PC-9 (cell line): ENCODE results near the gene RPP25L. TPM values are rescaled to one million over a fixed set of nuclear protein-coding genes. Genes with fewer than 3 reads are reported as not detected.
"Not testable (repeated sequence)": the region's sequence is repeated elsewhere in the genome, so short reads cannot be mapped to it uniquely, and the experiment has no call there.

ENCODE experiments used
- BruUV-seq: library from RNA; stranded (reverse); fragments of 400-500 nt; replicated peaks from 2 replicates; lab custom pipeline; 2021; lab: Mats Ljungman, UMichigan
- CTCF ChIA-PET: fragments of 300-600 bp; sonication (Branson Sonifier 250); formaldehyde crosslinking; loops from one replicate; lab custom pipeline; 2022; ENCODE audit warnings: antibody characterized with exemption; lab: Charles Lee
- POLR2A ChIA-PET: fragments of 300-600 bp; sonication (Branson Sonifier 250); formaldehyde crosslinking; loops from one replicate; lab custom pipeline; 2022; ENCODE audit warnings: antibody characterized with exemption; ENCODE audit not compliant: unreplicated experiment; lab: Charles Lee
- DNase-seq, 2 experiments: peaks; one replicate each; pipeline versions ENCODE4 v3.0.0 to v3.0.0-alpha.2; 2015 to 2022; ENCODE audit warnings: mixed read lengths in 1 of 2
- H2AFZ ChIP-seq: fragments of 200-600 bp; sonication (generic); 2 replicates; pipeline ENCODE4 v1.8.1; 2017; ENCODE audit warnings: antibody characterized with exemption
- H3F3A ChIP-seq: fragments of 200-600 bp; sonication (generic); 2 replicates; pipeline ENCODE4 v1.8.1; 2017; ENCODE audit warnings: antibody characterized with exemption, mild to moderate bottlenecking, low read depth; ENCODE audit not compliant: insufficient read depth
- H3K27ac ChIP-seq: fragments of 200-600 bp; sonication (generic); 2 replicates; pipeline ENCODE4 v1.6.1; 2016; ENCODE audit warnings: mixed run types
- H3K27me3 ChIP-seq: fragments of 200-600 bp; sonication (generic); 2 replicates; pipeline ENCODE4 v1.6.1; 2016; ENCODE audit warnings: low read depth, mixed run types; ENCODE audit not compliant: insufficient read depth
- H3K36me3 ChIP-seq: fragments of 200-600 bp; sonication (generic); 2 replicates; pipeline ENCODE4 v1.6.1; 2016; ENCODE audit warnings: low read depth, mixed run types
- H3K4me1 ChIP-seq: fragments of 200-600 bp; sonication (generic); replicated peaks from 2 replicates; pipeline ENCODE4 v1.6.1; 2016; ENCODE audit warnings: mixed run types; ENCODE audit not compliant: insufficient read depth
- H3K4me2 ChIP-seq: fragments of 200-600 bp; sonication (generic); 2 replicates; pipeline ENCODE4 v1.6.1; 2017; ENCODE audit warnings: mixed run types
- H3K4me3 ChIP-seq: fragments of 200-600 bp; sonication (generic); 2 replicates; pipeline ENCODE4 v1.6.1; 2016; ENCODE audit warnings: mixed run types
- H3K79me2 ChIP-seq: fragments of 200-600 bp; sonication (generic); 2 replicates; pipeline ENCODE4 v1.6.1; 2017; ENCODE audit warnings: low read depth, mixed run types
- H3K9me2 ChIP-seq: fragments of 200-600 bp; sonication (generic); 2 replicates; pipeline ENCODE4 v1.8.1; 2017; ENCODE audit warnings: mild to moderate bottlenecking; ENCODE audit not compliant: insufficient read depth
- H3K9me3 ChIP-seq: fragments of 200-600 bp; sonication (generic); 2 replicates; pipeline ENCODE4 v1.8.1; 2016; ENCODE audit warnings: low read depth; ENCODE audit not compliant: insufficient read depth
- H4K20me1 ChIP-seq: fragments of 200-600 bp; sonication (generic); 2 replicates; pipeline ENCODE4 v1.8.1; 2017; ENCODE audit not compliant: insufficient read depth
- EZH2 ChIP-seq: fragments of 200-600 bp; sonication (generic); IDR thresholded peaks from 2 replicates; pipeline ENCODE4 v1.8.0; 2017; ENCODE audit warnings: antibody characterized with exemption, low read depth
- intact Hi-C: fragments of 100-400 bp; cut with micrococcal nuclease; formaldehyde crosslinking; loops from one replicate; pipeline ENCODE4 v1.10.0; 2022; ENCODE audit not compliant: unreplicated experiment
- total RNA-seq: library from RNA; stranded (reverse); gene quantifications from 2 replicates; pipeline ENCODE4 v1.2.3, GENCODE V29; 2021
- TF ChIP-seq, protein P1 (sequence below): fragments of 200-600 bp; sonication (generic); conservative IDR thresholded peaks from 2 replicates; pipeline ENCODE4 v1.6.1; 2017; ENCODE audit warnings: mixed run types, antibody characterized with exemption, mild to moderate bottlenecking, moderate library complexity

The RPP25L gene
- total RNA-seq, 1 experiment from 2014 or later, result 15.6 TPM

DNA sequence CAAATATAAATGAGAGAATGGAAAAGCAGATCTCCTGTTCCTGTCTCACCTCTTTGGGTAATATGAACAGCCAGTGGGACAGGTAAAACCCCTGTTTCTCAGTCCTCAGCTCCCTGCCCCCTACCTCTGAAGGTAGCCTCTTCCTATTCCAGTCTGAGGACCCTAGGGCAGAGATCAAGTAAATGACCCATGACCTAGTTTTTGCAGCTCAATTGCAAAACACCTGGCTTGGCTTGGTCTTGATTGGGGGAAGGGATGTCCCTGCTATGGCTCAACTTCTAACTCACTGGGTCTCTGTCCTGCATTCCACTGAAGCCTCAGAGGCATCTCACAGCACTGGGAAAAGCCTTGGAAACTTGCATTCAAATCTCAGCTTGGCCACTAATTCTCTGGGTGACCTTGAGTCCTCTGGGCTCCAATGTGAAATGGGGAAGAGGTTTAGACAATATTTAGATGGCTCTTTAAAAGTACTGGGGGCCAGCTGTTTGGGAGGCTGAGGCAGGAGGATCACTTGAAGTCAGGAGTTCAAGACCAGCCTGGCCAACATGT is 32.9 kb upstream of the RPP25L start:
- no peak overlapping the region for H3K4me3 ChIP-seq
- TF ChIP-seq, protein P1, sequence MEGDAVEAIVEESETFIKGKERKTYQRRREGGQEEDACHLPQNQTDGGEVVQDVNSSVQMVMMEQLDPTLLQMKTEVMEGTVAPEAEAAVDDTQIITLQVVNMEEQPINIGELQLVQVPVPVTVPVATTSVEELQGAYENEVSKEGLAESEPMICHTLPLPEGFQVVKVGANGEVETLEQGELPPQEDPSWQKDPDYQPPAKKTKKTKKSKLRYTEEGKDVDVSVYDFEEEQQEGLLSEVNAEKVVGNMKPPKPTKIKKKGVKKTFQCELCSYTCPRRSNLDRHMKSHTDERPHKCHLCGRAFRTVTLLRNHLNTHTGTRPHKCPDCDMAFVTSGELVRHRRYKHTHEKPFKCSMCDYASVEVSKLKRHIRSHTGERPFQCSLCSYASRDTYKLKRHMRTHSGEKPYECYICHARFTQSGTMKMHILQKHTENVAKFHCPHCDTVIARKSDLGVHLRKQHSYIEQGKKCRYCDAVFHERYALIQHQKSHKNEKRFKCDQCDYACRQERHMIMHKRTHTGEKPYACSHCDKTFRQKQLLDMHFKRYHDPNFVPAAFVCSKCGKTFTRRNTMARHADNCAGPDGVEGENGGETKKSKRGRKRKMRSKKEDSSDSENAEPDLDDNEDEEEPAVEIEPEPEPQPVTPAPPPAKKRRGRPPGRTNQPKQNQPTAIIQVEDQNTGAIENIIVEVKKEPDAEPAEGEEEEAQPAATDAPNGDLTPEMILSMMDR, result no peak
- no peak for TF ChIP-seq EZH2
- POLR2A ChIA-PET, result no interaction called here
- no peak overlapping the region for H2AFZ ChIP-seq
- DNase-seq, result no peak
- CTCF ChIA-PET, result interaction anchor here (0.6 to 0.7 kb wide), 2 partner anchors 18 to 1070 kb away, joined by 3 read pairs; partner anchors contain the start of gene CCL27
- no peaks in the 10 kb centered on the region for H3K27me3 ChIP-seq
- H3K36me3 ChIP-seq, result no peaks in the 10 kb centered on the region
- H3K27ac ChIP-seq, result no peak overlapping the region
- H3K9me3 ChIP-seq, result no peaks in the 10 kb centered on the region
- H3K9me2 ChIP-seq, result no peaks in the 10 kb centered on the region
- H3K4me1 ChIP-seq, result peaks cover 25% of the 10 kb centered on the region
- BruUV-seq, result no TSS peak
- H3K4me2 ChIP-seq, result no peak overlapping the region
- H3F3A ChIP-seq, result peaks cover 8% of the 10 kb centered on the region; the same call in 1 of the 2 replicates
- intact Hi-C loops, result no loop called here
- H3K79me2 ChIP-seq, result peaks cover 10% of the 10 kb centered on the region; the same call in 1 of the 2 replicates
- H4K20me1 ChIP-seq, result no peaks in the 10 kb centered on the region; the same call in 1 of the 2 replicates

DNA sequence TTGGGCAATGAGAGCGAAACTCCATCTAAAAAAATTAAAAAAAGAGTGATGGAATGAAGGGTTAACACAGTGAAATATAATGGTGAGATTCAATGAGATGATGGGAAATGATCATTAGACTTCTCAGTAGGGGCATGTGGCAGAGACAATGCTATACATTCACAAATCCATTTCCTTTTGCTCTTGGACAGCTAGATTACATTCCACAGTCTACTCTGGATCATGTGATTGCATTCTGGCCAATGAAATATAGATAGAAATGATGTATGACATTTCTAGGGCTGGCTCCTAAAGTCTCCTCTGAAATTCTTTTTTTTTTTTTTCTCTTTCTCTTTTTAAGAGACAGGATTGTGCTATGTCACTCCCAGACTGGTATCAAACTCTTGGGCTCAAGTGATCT is 30.8 kb upstream of the RPP25L start:
- no peak overlapping the region for H3K27ac ChIP-seq
- H3K4me1 ChIP-seq, result peaks cover 26% of the 10 kb centered on the region
- POLR2A ChIA-PET, result no interaction called here
- H3K27me3 ChIP-seq, result no peaks in the 10 kb centered on the region
- H3K4me3 ChIP-seq, result no peak overlapping the region
- H3K9me2 ChIP-seq, result no peaks in the 10 kb centered on the region
- H3K36me3 ChIP-seq, result no peaks in the 10 kb centered on the region
- peaks cover 13% of the 10 kb centered on the region; the same call in 1 of the 2 replicates for H3F3A ChIP-seq
- CTCF ChIA-PET, result no interaction called here
- no peak overlapping the region for H3K4me2 ChIP-seq
- H2AFZ ChIP-seq, result no peak overlapping the region
- H4K20me1 ChIP-seq, result no peaks in the 10 kb centered on the region; the same call in 1 of the 2 replicates
- H3K9me3 ChIP-seq, result no peaks in the 10 kb centered on the region
- DNase-seq, result no peak
- TF ChIP-seq, protein P1, result no peak
- no peak for TF ChIP-seq EZH2
- intact Hi-C loops, result no loop called here
- no TSS peak for BruUV-seq
- H3K79me2 ChIP-seq, result 0 out of 2 replicates have a peak, but pooled peaks cover 4% of the 10 kb centered on the region

DNA sequence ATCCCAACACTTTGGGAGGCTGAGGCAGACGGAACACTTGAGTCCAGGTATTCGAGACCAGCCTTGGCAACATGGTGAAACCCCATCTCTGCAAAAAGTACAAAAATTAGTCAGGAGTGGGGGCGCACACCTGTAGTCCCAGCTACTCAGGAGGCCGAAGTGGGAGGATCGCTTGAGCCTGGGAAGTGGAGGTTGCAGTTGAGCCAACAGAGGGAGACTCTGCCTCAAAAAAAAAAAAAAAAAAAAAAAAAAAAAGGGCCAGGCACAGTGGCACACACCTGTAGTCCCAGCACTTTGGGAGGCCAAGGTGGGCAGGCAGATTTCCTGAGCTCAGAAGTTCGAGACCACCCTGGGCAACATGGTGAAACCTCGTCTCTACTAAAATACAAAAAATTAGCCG is 27.4 kb upstream of the RPP25L start:
- H3F3A ChIP-seq, H3K36me3 ChIP-seq, H3K9me3 ChIP-seq, H2AFZ ChIP-seq, H3K27me3 ChIP-seq, H3K9me2 ChIP-seq, intact Hi-C loops, BruUV-seq, H4K20me1 ChIP-seq, H3K27ac ChIP-seq, H3K4me2 ChIP-seq, H3K4me3 ChIP-seq, DNase-seq, POLR2A ChIA-PET: not testable (repeated sequence)
- Histone ChIP-seq H3K4me1 (peaks cover 14% of the 10 kb centered on the region), H3K79me2 (peaks cover 18% of the 10 kb centered on the region)
- CTCF ChIA-PET, result interaction anchor here (0.6 kb wide), 1 partner anchor 115 kb away, joined by 16 read pairs; no protein-coding TSS in a partner anchor
